Activated naive CD4-positive, alpha-beta T cell treated with Interleukin-2 at 50 U/mL for 16 hours (primary cell): ENCODE measurements around the gene CD22.
"Not testable (repeated sequence)": the region's sequence is repeated elsewhere in the genome, so short reads cannot be mapped to it uniquely, and the experiment has no call there.

Experiments
- DNase-seq: peaks from one replicate; pipeline ENCODE4 v3.0.0-alpha.2; 2020

Gene CD22

DNA sequence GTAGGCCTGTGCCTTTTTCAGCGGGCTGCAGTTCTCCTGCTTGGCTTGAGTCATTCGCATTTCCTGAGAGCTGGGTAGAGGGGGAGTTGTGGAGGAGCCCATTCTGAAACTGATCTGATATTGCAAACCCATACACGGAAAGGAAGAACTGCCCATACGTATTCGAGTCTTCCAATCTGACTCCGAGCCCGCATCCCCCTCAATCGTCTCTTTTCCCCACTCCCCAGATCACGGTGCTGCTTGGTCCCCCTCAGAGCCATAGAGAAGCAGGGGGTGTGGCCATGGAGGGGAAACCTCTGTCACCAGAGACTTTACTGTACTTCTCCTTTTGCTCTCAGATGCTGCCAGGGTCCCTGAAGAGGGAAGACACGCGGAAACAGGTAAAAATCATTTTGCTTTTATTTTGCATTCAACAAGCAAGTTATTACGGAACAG lies at the start of gene CD22:
Gene CD22, plus strand, starts transcription at position 337 of the 435 bp plus-strand sequence. CDS start 2,854 bp downstream, outside the sequence.
- DNase-seq: no peak

DNA sequence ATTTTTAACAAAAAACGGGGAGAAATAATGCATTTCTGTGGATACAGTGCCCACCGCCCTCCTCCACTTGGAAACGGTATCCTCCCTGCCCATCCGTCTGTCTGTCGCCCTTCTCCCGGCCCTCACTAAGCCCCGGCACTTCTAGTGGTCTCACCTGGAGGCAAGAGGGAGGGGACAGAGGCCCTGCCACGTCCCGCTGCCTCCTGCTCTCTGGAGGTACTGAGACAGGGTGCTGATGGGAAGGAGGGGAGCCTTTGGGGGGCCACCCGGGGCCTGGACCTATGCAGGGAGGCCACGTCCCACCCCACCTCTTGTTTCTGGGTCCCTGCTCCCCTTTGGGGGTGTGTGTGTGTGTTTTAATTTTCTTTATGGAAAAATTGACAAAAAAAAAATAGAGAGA lies 49.6 kb upstream of the CD22 start:
- DNase-seq: no peak

- no peak for DNase-seq
Observed at GRCh38 chr19:35279985-35280821, 48.8 kb upstream of the CD22 start.

DNA sequence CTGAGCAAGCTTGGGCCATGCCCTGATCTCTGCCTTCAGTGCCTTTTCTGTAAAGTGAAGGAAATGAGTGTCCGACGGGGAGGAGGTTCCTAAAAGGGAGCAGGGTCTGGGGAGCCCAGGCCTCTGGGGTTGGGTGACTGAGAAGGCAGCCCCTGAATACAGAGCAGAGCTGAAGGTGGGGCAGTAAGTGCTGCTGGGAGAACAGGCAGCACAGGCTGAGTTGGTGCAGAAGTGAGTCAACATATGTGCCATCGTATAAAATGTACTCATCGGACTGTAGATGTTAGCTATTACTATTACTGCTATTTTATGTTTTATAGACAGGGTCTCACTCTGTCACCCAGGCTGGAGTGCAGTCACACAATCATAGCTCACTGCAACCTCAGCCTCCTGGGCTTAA lies 47.7 kb upstream of the CD22 start:
- no peak for DNase-seq

DNA sequence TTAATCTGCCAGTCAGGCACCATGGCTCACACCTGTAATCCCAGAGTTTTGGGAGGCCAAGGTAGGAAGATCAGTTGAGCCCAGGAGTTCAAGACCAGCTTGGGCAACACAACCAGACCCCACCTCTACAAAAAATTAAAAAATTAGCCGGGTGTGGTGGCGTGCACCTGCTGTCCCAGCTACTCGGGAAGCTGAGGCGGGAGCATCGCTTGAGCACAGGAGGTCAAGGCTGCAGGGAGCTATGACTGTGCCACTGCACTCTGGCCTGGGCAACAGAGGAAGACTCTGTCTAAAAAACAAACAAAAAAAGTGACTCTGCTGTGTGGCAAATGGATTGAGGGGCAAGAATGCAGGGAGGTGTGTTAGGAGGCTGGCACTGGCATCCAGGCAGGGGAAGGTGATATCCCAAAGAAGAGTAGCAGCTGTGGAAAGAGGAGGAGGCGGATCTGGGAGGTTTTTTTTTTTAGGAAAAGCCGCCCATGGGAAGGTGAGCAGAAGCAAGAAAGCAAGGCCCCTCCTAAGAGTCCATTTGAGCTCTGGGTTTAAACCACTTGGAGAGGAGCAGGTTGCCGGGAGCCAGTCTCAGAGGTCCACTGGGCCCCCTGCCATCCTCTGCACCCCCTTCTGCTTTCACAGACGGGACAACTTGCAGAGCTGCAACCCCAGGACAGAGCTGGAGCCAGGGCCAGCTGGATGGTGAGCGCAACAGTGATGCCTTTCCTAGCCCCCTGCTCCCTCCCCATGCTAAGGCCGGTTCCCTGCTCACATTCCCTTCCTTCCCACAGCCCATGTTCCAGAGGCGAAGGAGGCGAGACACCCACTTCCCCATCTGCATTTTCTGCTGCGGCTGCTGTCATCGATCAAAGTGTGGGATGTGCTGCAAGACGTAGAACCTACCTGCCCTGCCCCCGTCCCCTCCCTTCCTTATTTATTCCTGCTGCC lies 44.6 kb upstream of the CD22 start:
- no peak for DNase-seq

- DNase-seq: no peak
Observed at GRCh38 chr19:35285095-35285449, 43.9 kb upstream of the CD22 start.

- not testable (repeated sequence) for DNase-seq
Observed at GRCh38 chr19:35285465-35285864, 43.5 kb upstream of the CD22 start.

DNA sequence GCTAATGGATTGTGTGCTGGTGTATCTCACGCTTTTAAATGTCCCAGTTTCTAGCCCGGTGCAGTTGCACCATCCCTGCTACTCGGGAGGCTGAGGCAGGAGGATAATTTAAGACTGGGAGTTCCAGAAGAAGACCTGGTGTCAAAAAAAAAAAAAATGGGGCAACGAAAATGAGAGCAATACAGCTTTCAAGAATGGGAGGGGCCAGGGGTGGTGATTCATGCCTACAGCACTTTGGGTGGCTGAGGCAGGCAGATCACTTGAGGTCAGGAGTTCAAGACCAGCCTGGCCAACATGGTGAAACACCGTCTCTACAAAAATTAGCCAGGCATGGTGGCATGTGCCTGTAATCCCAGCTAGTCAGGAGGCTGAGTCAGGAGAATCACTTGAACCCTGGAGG lies 42.9 kb upstream of the CD22 start:
- DNase-seq: peak; percentile 18

GRCh38 chr19:35287713-35288112 lies 41.3 kb upstream of the CD22 start:
- DNase-seq: no peak

GRCh38 chr19:35288331-35288730 lies 40.7 kb upstream of the CD22 start:
- DNase-seq: no peak

DNA sequence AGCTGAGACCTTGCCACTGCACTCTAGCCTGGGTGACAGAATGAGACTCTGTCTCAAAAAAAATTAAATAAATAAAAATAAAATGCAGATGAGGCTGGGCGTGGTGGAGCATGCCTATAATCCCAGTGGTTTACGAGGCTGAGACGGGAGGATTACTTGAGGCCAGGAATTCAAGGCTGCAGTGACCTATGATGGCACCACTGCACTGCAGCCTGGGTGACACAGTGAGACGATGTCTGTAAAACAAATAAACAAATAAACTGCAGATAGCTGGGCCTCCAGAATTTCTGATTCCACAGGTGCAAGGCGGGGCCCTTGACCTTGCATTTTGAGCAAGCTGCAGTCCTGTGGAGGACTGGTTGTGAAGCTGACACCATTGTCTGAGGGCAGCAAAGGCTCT lies 40.1 kb upstream of the CD22 start:
- DNase-seq: no peak

GRCh38 chr19:35290381-35291127 lies 38.4 kb upstream of the CD22 start:
- DNase-seq: no peak

DNA sequence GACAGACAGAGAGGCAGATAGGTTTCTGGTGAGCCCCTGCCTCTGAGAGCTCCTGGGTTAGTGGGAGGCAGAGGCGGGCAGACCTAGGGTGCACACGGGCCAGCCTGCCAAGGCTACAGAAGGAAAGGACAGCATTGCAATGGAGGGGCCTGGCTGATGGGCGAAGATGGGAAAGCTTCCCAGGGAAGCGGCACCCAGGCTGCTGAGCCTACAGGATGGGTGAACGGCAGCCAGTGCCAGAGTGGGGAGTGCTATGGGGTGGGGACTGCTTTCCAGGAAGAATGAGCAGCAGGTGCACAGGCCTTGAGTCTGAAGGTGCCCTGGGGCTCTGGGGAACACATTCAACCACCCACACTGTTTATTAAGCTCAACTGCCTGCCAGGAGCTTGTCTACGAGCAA lies 37.7 kb upstream of the CD22 start:
- no peak for DNase-seq

- no peak for DNase-seq
Observed at GRCh38 chr19:35291916-35292315, 37.1 kb upstream of the CD22 start, which contains the start of gene MAG. TSS of gene MAG (plus strand) at chr19:35292161. CDS start at chr19:35295409, 3,248 bp downstream.

GRCh38 chr19:35292421-35293362 lies 36.3 kb upstream of the CD22 start:
- no peak for DNase-seq

DNA sequence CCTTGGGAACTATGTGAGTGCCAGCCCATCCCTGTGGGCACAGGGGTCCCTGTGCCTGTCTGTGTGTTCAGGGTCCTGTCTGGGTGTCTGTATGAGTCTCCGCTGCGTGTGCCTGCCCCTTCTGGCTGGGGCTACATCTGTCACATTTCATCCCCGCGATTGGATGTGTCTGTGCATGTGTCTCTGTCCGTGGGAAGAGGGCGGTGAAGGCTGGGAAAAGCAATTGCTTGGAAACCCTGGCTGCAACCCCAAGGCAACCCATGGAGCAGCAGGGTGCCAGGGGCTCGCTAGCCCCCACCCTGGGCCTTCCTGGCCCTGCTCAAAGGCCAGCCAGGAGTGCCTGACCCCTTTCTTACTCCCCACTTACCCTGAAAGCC lies 35.6 kb upstream of the CD22 start:
- no peak for DNase-seq

GRCh38 chr19:35293808-35294207 lies 35.2 kb upstream of the CD22 start:
- no peak for DNase-seq

GRCh38 chr19:35294328-35294727 lies 34.7 kb upstream of the CD22 start:
- no peak for DNase-seq

GRCh38 chr19:35294859-35295791 lies 33.9 kb upstream of the CD22 start:
- no peak for DNase-seq

DNA sequence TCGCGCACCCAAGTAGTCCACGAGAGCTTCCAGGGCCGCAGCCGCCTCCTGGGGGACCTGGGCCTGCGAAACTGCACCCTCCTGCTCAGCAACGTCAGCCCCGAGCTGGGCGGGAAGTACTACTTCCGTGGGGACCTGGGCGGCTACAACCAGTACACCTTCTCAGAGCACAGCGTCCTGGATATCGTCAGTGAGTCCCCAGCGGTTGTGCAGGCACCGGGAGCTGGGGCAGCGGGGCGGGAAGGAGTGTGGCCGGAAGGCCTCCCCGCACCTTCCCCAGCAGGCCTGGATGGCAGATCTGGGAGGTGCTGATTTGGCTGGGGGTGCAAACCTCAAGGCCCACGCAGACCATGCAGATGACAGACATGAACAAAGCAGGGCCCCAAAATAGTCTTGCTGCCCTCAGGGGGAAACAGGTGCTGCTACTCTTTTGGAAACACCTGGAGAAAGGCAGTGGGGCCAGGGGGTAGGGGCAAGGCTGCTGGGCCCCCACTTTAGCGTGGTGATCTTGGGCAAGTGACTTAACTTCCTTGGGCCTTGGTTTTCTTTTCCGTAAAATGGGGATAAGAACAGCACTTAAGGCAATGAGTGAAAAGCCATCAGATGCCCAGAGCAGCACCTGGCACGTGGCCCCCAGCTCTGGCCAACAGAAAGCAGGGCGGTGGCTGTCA lies 33.1 kb upstream of the CD22 start:
- peak; percentile 27 for DNase-seq
